Prostate gland (tissue), 2 donors: ENCODE data around the gene ENO3. TPM values are rescaled to one million over a fixed set of nuclear protein-coding genes. Genes with fewer than 3 reads are reported as not detected.

Source experiments
- DNase-seq: peaks from one replicate; pipeline ENCODE4 v3.0.0-alpha.2; 2019; ENCODE audit warnings: low spot score
- H3K27ac ChIP-seq, 2 donors: fragments of 200-600 bp; sonication (generic); 2 replicates each; pipeline ENCODE4 v1.5.1; 2017 to 2019
- H3K27me3 ChIP-seq: fragments of 200-600 bp; sonication (generic); replicated peaks from 2 replicates; pipeline ENCODE4 v1.5.1; 2019; ENCODE audit not compliant: insufficient read depth
- H3K36me3 ChIP-seq, 2 donors: fragments of 200-600 bp; sonication (generic); 1 replicate in 1 of 2; 2 replicates in 1 of 2; pipeline versions ENCODE4 v1.5.1 to v1.8.1; 2017 to 2019
- H3K4me1 ChIP-seq: fragments of 200-600 bp; sonication (generic); replicated peaks from 2 replicates; pipeline ENCODE4 v1.5.1; 2019
- H3K4me3 ChIP-seq, 2 donors: fragments of 200-600 bp; sonication (generic); 2 replicates each; pipeline ENCODE4 v1.5.1; 2017 to 2019
- H3K9me3 ChIP-seq: fragments of 200-600 bp; sonication (generic); 2 replicates; pipeline ENCODE4 v1.5.1; 2017
- POLR2A ChIP-seq: fragments of 450-650 bp; IDR thresholded peaks from one replicate; pipeline ENCODE4 v1.6.1; 2016; ENCODE audit warnings: antibody characterized with exemption, mild to moderate bottlenecking
- POLR2AphosphoS5 ChIP-seq: sonication (generic); formaldehyde crosslinking; IDR thresholded peaks from one replicate; pipeline ENCODE4 v1.6.1; 2017; ENCODE audit warnings: antibody characterized with exemption
- whole genome bisulfite sequencing: methylation state at CpG from one replicate; pipeline ENCODE4 v1.1.5; 2018; 5-methylcytosine and 5-hydroxymethylcytosine counted together
- intact Hi-C: fragments of 100-400 bp; cut with DNase I; formaldehyde crosslinking; loops from one replicate; pipeline ENCODE4 v1.14.2; 2022
- total RNA-seq, 2 donors: library from RNA; depleted of rRNA; stranded (reverse); fragments of >200 nt; gene quantifications; one replicate each; pipeline ENCODE4 v1.1.0, GENCODE V29; 2016
- TF ChIP-seq, protein P1 (sequence below), 4 experiments: fragments of 200-600 bp in 2 of 4; fragments of 450-650 bp in 2 of 4; sonication (generic) in 2 of 4; IDR thresholded peaks; 1 replicate in 3 of 4; 2 replicates in 1 of 4; pipeline ENCODE4 v1.5.1; 2016 to 2019; ENCODE audit warnings: antibody characterized with exemption in 4 of 4, mild to moderate bottlenecking in 2 of 4, moderate library complexity in 2 of 4

Gene ENO3
- total RNA-seq, 2 donors from 2014 or later = 9.7 to 10.2 TPM

DNA sequence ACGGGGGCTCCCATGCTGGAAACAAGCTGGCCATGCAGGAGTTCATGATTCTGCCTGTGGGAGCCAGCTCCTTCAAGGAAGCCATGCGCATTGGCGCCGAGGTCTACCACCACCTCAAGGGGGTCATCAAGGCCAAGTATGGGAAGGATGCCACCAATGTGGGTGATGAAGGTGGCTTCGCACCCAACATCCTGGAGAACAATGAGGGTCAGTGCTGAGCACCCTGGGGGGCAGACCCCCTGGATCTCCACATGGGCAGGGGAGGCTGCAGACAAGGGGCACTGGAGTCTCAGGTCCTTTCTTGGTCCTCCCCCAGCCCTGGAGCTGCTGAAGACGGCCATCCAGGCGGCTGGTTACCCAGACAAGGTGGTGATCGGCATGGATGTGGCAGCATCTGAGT, 4.2 kb downstream of the ENO3 start:
- Histone ChIP-seq H3K36me3 (peaks cover 0 to 7% of the 10 kb centered on the region in 2 donors), H3K27ac (no peak overlapping the region), H3K4me1 (no peaks in the 10 kb centered on the region), H3K27me3 (no peaks in the 10 kb centered on the region), H3K4me3 (no peak overlapping the region), H3K9me3 (no peaks in the 10 kb centered on the region)
- no peak for TF ChIP-seq POLR2AphosphoS5
- no peak for TF ChIP-seq POLR2A
- TF ChIP-seq, protein P1, sequence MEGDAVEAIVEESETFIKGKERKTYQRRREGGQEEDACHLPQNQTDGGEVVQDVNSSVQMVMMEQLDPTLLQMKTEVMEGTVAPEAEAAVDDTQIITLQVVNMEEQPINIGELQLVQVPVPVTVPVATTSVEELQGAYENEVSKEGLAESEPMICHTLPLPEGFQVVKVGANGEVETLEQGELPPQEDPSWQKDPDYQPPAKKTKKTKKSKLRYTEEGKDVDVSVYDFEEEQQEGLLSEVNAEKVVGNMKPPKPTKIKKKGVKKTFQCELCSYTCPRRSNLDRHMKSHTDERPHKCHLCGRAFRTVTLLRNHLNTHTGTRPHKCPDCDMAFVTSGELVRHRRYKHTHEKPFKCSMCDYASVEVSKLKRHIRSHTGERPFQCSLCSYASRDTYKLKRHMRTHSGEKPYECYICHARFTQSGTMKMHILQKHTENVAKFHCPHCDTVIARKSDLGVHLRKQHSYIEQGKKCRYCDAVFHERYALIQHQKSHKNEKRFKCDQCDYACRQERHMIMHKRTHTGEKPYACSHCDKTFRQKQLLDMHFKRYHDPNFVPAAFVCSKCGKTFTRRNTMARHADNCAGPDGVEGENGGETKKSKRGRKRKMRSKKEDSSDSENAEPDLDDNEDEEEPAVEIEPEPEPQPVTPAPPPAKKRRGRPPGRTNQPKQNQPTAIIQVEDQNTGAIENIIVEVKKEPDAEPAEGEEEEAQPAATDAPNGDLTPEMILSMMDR (IDR thresholded peaks at IDR 0.05) = no peak
- intact Hi-C loops = no loop called here
- no peak for DNase-seq
- whole genome bisulfite sequencing = 96% methylated on average over 8 of the region's 8 CpGs

DNA sequence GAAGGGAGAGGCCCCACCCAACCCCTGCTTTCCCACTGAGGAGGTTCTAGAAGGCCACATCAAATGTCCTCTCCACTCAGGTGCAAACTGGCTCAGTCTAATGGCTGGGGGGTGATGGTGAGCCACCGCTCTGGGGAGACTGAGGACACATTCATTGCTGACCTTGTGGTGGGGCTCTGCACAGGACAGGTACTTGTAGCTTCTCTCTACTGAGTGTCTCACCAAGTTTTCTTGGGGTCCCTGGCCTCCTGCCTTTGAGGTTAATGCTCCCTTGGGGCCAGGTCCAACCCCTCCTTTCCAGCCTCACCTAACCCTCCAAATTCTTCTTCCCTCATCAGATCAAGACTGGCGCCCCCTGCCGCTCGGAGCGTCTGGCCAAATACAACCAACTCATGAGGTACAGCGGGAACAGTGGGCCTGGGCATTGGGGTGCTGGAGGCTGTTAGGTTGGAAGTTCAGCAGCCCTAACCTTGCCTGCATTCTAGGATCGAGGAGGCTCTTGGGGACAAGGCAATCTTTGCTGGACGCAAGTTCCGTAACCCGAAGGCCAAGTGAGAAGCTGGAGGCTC, 5.7 kb downstream of the ENO3 start:
- WGBS = 80% methylated on average over 10 of the region's 10 CpGs
- Histone ChIP-seq H3K36me3 (peaks cover 0 to 9% of the 10 kb centered on the region in 2 donors), H3K9me3 (no peaks in the 10 kb centered on the region), H3K27ac (no peak overlapping the region), H3K27me3 (no peaks in the 10 kb centered on the region), H3K4me1 (no peaks in the 10 kb centered on the region), H3K4me3 (no peak overlapping the region)
- no peak for TF ChIP-seq POLR2AphosphoS5
- TF ChIP-seq, protein P1 (IDR thresholded peaks at IDR 0.05) = no peak
- TF ChIP-seq POLR2A = no peak
- intact Hi-C loops = no loop called here
- DNase-seq = no peak

DNA sequence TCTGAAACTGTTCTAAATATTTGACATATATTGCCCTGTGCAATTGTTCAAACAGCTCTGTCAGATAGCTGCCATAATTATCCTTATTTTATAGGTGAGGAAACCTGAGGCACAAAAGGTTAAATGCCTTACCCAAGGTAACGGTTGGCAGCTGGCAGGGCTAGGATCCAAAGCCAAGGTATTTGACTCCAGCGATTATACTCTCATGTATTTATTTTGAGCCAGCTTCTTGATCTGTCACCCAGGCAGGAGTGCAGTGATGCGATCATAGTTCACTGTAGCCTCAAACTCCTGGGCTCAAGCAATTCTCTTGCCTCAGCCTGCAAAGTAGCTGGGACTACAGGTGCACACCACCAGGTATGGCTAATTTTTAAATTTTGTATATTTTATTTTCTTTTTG, 7.2 kb downstream of the ENO3 start:
- intact Hi-C loops = no loop called here
- DNase-seq = no peak
- H3K27me3 ChIP-seq = no peaks in the 10 kb centered on the region
- 45% methylated on average over 3 of the region's 3 CpGs for WGBS
- H3K9me3 ChIP-seq = no peaks in the 10 kb centered on the region
- H3K4me1 ChIP-seq = no peaks in the 10 kb centered on the region
- H3K27ac ChIP-seq = no peak overlapping the region
- peaks cover 0 to 9% of the 10 kb centered on the region in 2 donors for H3K36me3 ChIP-seq
- TF ChIP-seq POLR2AphosphoS5 (no peak), POLR2A (no peak)
- TF ChIP-seq, protein P1 (IDR thresholded peaks at IDR 0.05) = no peak
- no peak overlapping the region for H3K4me3 ChIP-seq

DNA sequence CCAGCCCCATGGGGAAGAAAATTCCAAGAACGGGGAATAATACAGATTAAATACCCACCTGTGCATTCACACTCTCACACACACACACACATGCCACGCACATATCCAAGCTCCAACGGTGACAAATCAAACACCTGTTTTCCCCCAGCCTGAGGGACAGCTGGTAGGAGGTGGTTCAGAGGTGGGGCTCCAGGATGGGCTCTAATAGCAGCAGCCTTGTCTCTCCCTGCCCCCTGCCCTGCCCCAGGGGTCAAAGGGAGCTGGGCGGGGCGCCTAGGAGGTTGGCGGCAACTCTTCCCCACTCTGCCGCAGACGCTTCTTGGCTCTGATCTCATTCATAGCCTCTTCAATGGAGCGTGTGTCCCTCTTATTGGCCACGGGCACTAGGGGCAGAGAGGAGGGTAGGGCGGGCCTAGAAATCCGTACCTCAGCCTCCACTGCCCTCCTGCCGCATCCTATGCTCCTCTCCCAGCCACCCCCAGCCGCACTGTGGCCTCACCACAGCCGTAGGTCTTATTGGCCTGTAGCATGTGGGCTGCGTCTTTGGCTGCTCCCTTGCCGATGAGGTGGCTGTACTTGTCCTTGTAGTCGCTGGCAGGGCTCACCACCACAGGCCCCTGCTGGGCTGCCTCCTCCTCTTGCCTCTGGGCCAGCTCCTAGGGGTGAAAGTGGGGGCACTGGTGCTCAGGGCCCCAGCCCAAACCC, 8.5 kb downstream of the ENO3 start:
- no peaks in the 10 kb centered on the region for H3K9me3 ChIP-seq
- H3K4me1 ChIP-seq = no peaks in the 10 kb centered on the region
- DNase-seq = no peak
- no peak overlapping the region for H3K4me3 ChIP-seq
- TF ChIP-seq, protein P1 (IDR thresholded peaks at IDR 0.05) = no peak
- no peak for TF ChIP-seq POLR2A
- TF ChIP-seq POLR2AphosphoS5 = no peak
- peaks cover 0 to 9% of the 10 kb centered on the region in 2 donors for H3K36me3 ChIP-seq
- H3K27ac ChIP-seq = no peak overlapping the region
- no peaks in the 10 kb centered on the region for H3K27me3 ChIP-seq
- WGBS = 88% methylated on average over 17 of the region's 18 CpGs
- intact Hi-C loops = no loop called here
